Upper lobe of left lung (tissue), 4 donors: ENCODE measurements around the gene EGFL7.

Experiments
- CTCF ChIP-seq, 6 experiments: fragments of 450-650 bp in 4 of 6; fragments of 200-600 bp in 2 of 6; sonication (generic) in 2 of 6; IDR thresholded peaks; one replicate each; pipeline ENCODE4 v1.5.1; 2016 to 2019; ENCODE audit warnings: antibody characterized with exemption in 6 of 6
- POLR2A ChIP-seq, 4 donors: fragments of 450-650 bp; IDR thresholded peaks; one replicate each; pipeline ENCODE4 v1.5.1; 2016 to 2017; ENCODE audit warnings: antibody characterized with exemption in 4 of 4, mild to moderate bottlenecking in 2 of 4
- POLR2AphosphoS5 ChIP-seq, 2 donors: sonication (generic); formaldehyde crosslinking; IDR thresholded peaks; one replicate each; pipeline ENCODE4 v1.5.1; 2017; ENCODE audit warnings: antibody characterized with exemption in 2 of 2

- TF ChIP-seq CTCF (IDR thresholded peaks at IDR 0.05) (no peak), POLR2AphosphoS5 (IDR thresholded peaks at IDR 0.05) (no peak), POLR2A (IDR thresholded peaks at IDR 0.05) (no peak)
Measured at GRCh38 chr9:136710543-136710942, 47.8 kb downstream of the EGFL7 start.
